Upper lobe of left lung (tissue), 6 donors: Measurements from ENCODE around the gene RNASET2. TPM values are rescaled to one million over a fixed set of nuclear protein-coding genes. Genes with fewer than 3 reads are reported as not detected.
"Not testable (repeated sequence)": the region's sequence is repeated elsewhere in the genome, so short reads cannot be mapped to it uniquely, and the experiment has no call there.

Experiments used
- ATAC-seq, 2 donors: fragments of 200-7000 bp; cut with Tn5 transposase; one replicate each; pipeline ENCODE4 v1.9.1; 2022; ENCODE audit warnings: mild to moderate bottlenecking in 2 of 2, moderate library complexity in 2 of 2; ENCODE audit not compliant: low FRiP score in 2 of 2
- DNase-seq, 2 donors: peaks; one replicate each; pipeline ENCODE4 v3.0.0-alpha.2; 2019 to 2020
- H3K27ac ChIP-seq, 4 donors: fragments of 200-600 bp; sonication (generic); one replicate each; pipeline ENCODE4 v1.5.1; 2016 to 2019
- H3K27me3 ChIP-seq, 4 donors: fragments of 200-600 bp; sonication (generic); one replicate each; pipeline ENCODE4 v1.5.1; 2017 to 2019
- H3K36me3 ChIP-seq, 4 donors: fragments of 200-600 bp; sonication (generic); one replicate each; pipeline ENCODE4 v1.5.1; 2016 to 2019
- H3K4me1 ChIP-seq, 4 donors: fragments of 200-600 bp; sonication (generic); one replicate each; pipeline ENCODE4 v1.5.1; 2018 to 2019
- H3K4me3 ChIP-seq, 4 donors: fragments of 200-600 bp; sonication (generic); one replicate each; pipeline ENCODE4 v1.5.1; 2017 to 2019; ENCODE audit warnings: mild to moderate bottlenecking in 2 of 4, moderate library complexity in 1 of 4
- H3K9me3 ChIP-seq, 4 donors: fragments of 200-600 bp; sonication (generic); one replicate each; pipeline ENCODE4 v1.5.1; 2018 to 2019
- EP300 ChIP-seq, 4 donors: sonication (generic); formaldehyde crosslinking; IDR thresholded peaks; one replicate each; pipeline ENCODE4 v1.5.1; 2017; ENCODE audit warnings: antibody characterized with exemption in 4 of 4, control low read depth in 2 of 4
- POLR2A ChIP-seq, 4 donors: fragments of 450-650 bp; IDR thresholded peaks; one replicate each; pipeline ENCODE4 v1.5.1; 2016 to 2017; ENCODE audit warnings: antibody characterized with exemption in 4 of 4, mild to moderate bottlenecking in 2 of 4
- POLR2AphosphoS5 ChIP-seq, 2 donors: sonication (generic); formaldehyde crosslinking; IDR thresholded peaks; one replicate each; pipeline ENCODE4 v1.5.1; 2017; ENCODE audit warnings: antibody characterized with exemption in 2 of 2
- WGBS, 2 donors: methylation state at CpG; one replicate each; pipeline ENCODE4 v1.1.5; 2017 to 2018; 5-methylcytosine and 5-hydroxymethylcytosine counted together
- total RNA-seq, 6 donors: library from RNA; depleted of rRNA in 4 of 6; stranded (reverse); fragments of >200 nt in 4 of 6; gene quantifications; one replicate each; pipeline versions ENCODE4 v1.1.0 to v1.2.1, GENCODE V29; 2016 to 2021
- TF ChIP-seq, protein P1 (sequence below), 6 experiments: fragments of 450-650 bp in 4 of 6; fragments of 200-600 bp in 2 of 6; sonication (generic) in 2 of 6; IDR thresholded peaks; one replicate each; pipeline ENCODE4 v1.5.1; 2016 to 2019; ENCODE audit warnings: antibody characterized with exemption in 6 of 6
- donor health status: DM: no; HTN: no; CAD: no; lungs with moderate emphysema.
- donor health status: DM: no; HTN: yes; CAD: no; lungs with severe emphysema.

Gene RNASET2
- total RNA-seq, 6 donors from 2014 or later: 66.4 to 131 (median 94.8) TPM

DNA sequence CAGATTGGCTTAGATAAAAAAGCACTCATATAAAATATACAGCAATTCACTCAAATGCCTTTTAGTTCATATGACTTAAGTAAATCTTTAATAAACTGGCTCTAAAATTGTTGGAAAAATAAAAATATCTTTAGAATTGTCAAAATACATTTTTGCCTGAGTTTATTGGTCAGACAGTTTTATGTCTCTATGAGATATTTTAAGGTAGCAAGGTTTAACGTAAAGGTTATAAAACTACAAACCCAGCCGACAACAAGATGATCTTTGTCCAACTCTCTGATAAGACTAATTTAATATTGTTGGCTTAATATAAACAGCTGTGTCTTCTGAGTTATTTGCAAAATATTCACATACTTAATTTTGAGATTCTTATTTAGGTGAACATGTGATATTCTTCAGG is 39.5 kb downstream of the RNASET2 start:
- H3K9me3 ChIP-seq: peaks cover 0 to 3% (median 0%) of the 10 kb centered on the region in 4 donors
- H3K36me3 ChIP-seq: no peaks in the 10 kb centered on the region
- H3K27me3 ChIP-seq: no peaks in the 10 kb centered on the region
- WGBS, 2 donors: 95 to 96% methylated on average over 2 of the region's 2 CpGs
- no peak for DNase-seq
- H3K27ac ChIP-seq: no peak overlapping the region
- no peaks in the 10 kb centered on the region for H3K4me1 ChIP-seq
- H3K4me3 ChIP-seq: no peak overlapping the region
- ATAC-seq: no peak
- TF ChIP-seq EP300 (IDR thresholded peaks at IDR 0.05): no peak
- no peak for TF ChIP-seq POLR2A (IDR thresholded peaks at IDR 0.05)
- TF ChIP-seq POLR2AphosphoS5 (IDR thresholded peaks at IDR 0.05): no peak
- TF ChIP-seq, protein P1, sequence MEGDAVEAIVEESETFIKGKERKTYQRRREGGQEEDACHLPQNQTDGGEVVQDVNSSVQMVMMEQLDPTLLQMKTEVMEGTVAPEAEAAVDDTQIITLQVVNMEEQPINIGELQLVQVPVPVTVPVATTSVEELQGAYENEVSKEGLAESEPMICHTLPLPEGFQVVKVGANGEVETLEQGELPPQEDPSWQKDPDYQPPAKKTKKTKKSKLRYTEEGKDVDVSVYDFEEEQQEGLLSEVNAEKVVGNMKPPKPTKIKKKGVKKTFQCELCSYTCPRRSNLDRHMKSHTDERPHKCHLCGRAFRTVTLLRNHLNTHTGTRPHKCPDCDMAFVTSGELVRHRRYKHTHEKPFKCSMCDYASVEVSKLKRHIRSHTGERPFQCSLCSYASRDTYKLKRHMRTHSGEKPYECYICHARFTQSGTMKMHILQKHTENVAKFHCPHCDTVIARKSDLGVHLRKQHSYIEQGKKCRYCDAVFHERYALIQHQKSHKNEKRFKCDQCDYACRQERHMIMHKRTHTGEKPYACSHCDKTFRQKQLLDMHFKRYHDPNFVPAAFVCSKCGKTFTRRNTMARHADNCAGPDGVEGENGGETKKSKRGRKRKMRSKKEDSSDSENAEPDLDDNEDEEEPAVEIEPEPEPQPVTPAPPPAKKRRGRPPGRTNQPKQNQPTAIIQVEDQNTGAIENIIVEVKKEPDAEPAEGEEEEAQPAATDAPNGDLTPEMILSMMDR (IDR thresholded peaks at IDR 0.05): no peak

DNA sequence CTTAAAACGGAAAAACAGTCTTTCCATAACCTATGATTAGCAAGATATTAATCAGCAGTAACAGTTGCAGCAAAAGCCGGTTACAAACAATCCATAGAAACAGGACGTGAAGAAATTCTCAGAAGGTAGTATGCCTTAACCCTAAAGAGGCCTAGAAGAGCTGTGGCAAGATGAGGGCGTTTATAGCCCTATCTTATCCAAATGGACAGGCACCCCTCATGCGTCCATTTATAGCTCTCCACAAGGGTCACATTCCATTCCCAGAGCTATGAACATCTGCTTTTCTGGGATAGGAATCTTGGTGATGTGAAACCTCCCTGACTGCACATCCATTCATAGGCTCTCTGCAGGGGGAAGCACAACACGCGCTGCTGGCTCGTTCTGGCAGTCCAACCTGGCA is 40.9 kb downstream of the RNASET2 start:
- H3K27me3 ChIP-seq, H3K36me3 ChIP-seq, H3K9me3 ChIP-seq, H3K4me3 ChIP-seq, H3K27ac ChIP-seq, DNase-seq, H3K4me1 ChIP-seq, ATAC-seq: not testable (repeated sequence)
- 76 to 88% methylated on average over 8 of the region's 8 CpGs for WGBS, 2 donors

DNA sequence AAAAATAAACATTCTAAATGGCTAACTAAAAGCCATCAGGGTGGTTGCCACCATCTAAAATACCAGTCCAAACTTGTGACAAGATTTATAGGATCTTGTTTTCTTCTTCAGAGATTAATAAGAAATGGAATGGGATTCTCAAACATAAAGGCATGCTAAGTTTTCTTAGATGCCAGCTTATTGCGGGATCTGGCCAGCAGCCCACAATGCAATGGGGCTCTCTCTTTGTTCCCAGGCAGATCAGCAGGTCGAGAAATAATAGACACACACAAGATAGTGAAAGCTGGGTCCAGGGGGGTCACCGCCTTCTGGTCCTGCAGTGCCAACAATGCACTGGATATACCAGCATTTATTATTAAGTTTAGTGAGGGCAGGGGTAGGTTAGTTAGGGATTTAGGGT is 41.4 kb downstream of the RNASET2 start:
- not testable (repeated sequence) for ATAC-seq, H3K4me1 ChIP-seq, H3K36me3 ChIP-seq, H3K4me3 ChIP-seq, H3K27ac ChIP-seq, DNase-seq, H3K9me3 ChIP-seq, H3K27me3 ChIP-seq
- 81 to 90% methylated on average over 3 of the region's 3 CpGs for WGBS, 2 donors

DNA sequence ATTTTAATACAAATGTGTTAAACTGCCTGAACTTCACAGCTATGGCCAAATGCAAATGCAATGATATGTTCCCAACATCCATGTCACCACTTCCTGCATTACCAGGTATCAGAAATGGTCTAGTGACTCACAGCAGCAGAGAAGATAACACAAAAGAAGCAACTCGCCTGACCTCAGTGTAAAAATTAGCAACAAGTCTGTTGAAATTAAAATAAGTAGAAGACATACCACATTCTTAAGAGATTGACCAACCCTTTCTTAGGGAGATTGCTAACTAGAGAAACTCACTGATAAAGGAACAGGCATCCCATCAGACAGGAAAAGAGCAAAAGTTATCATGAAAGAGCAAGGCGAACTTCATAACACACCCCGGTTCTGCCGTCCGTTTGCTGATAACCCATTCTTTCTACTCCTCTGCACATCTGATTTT is 45.1 kb downstream of the RNASET2 start:
- Histone ChIP-seq H3K27me3 (no peaks in the 10 kb centered on the region), H3K9me3 (no peaks in the 10 kb centered on the region), H3K4me3 (no peak overlapping the region), H3K36me3 (no peaks in the 10 kb centered on the region), H3K27ac (no peak overlapping the region), H3K4me1 (no peaks in the 10 kb centered on the region)
- 80% methylated on average over 5 of the region's 5 CpGs for WGBS, 2 donors
- TF ChIP-seq EP300 (IDR thresholded peaks at IDR 0.05): no peak
- no peak for DNase-seq
- no peak for ATAC-seq

DNA sequence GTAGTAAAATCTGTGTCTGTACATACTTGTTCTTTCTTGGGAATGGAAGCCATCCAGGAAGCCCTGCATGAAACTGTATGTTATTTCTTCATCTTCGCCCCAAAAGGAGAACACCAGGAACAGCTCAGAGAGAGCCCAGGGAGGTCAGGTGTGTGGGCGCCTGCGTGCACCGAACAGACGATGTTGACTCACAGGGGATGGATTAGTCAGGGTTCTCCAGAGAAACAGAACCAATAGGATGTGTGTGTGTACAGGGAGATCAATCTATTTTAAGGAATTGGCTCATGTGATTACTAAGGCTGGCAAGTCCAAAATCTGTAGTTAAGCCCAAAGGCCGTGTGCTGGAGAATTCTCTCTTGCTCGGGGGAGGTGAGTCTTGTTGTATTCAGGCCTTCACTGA is 45.7 kb downstream of the RNASET2 start:
- no peak for ATAC-seq
- no peak overlapping the region for H3K4me3 ChIP-seq

DNA sequence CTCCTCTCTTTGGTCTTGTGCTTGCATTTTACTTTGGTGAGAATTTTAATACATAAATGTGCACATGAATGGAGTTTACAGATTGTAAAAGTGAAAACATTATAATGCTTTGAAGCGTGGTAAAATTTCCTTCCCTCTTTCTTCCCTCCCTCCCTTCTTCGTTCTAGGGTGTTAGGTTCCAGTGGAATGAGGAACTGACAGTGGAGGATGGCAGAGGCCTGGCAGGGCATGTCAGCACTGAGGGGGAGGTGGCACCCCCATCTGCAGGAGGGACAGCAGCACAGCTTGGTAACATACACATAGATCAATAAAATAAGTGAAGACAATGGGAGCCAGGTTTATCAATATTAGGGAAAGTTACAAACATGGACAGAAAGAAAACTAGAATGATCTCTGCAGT is 47.5 kb downstream of the RNASET2 start:
- Histone ChIP-seq H3K36me3 (no peaks in the 10 kb centered on the region), H3K4me1 (no peaks in the 10 kb centered on the region), H3K4me3 (no peak overlapping the region), H3K27me3 (no peaks in the 10 kb centered on the region), H3K9me3 (no peaks in the 10 kb centered on the region), H3K27ac (no peak overlapping the region)
- TF ChIP-seq EP300 (IDR thresholded peaks at IDR 0.05) (no peak), POLR2A (IDR thresholded peaks at IDR 0.05) (no peak)
- 49 to 66% methylated on average over 2 of the region's 2 CpGs for WGBS, 2 donors
- DNase-seq (no peak), ATAC-seq (no peak)

More for the DNA sequence above, 45.7 kb downstream of the RNASET2 start:
- TF ChIP-seq, protein P1 (IDR thresholded peaks at IDR 0.05): no peak
- TF ChIP-seq EP300 (IDR thresholded peaks at IDR 0.05): no peak
- TF ChIP-seq POLR2AphosphoS5 (IDR thresholded peaks at IDR 0.05): no peak
- TF ChIP-seq POLR2A (IDR thresholded peaks at IDR 0.05): no peak
- Histone ChIP-seq H3K27me3 (no peaks in the 10 kb centered on the region), H3K36me3 (no peaks in the 10 kb centered on the region), H3K9me3 (no peaks in the 10 kb centered on the region), H3K27ac (no peak overlapping the region), H3K4me1 (no peaks in the 10 kb centered on the region)
- no peak for DNase-seq
- WGBS, 2 donors: 91 to 95% methylated on average over 7 of the region's 7 CpGs

DNA sequence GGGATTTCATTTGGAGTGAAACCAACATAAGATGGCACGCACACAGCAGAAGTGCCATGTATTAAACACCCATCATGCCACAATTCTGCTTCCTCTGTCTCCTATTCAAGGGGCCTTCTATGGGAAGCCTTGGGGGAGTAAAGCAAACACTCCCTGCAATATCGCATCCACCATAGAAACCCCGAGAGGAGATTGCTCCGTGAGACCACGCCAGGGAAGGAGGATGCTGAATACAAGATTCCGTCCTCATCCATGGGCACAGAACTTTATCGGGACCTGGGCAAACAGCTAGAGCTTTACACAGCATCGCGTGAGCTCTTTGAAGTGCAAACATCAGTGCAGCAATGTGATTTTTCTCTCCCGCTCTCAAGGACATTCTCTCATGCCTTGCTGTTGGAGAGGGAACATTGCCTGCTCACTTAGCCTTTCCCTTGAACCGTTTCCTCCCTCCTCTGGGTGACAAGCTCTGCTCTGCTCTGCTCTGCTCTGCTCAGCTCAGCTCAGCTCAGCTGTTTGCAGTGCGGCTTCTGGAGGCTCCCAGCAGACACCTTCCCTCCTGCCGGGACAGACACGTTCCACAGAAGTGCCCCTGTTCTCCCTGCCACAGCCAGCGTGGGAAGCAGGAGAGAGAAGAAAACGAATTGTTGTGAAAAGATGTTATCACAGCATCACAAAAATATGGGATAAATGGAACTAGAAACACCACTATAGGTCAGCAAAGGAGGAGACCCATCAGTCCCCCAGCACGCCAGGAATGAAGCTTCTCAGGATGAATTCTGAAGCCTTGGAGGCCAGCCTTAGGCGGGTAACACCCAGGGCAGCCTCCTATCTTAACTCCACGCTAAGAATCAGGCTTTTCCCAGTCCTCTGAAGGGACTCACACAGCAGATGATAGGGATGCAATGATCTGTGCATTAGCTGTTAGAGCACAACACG is 48.2 kb downstream of the RNASET2 start:
- WGBS, 2 donors: 68 to 74% methylated on average over 20 of the region's 20 CpGs
- Histone ChIP-seq H3K4me1 (no peaks in the 10 kb centered on the region), H3K36me3 (no peaks in the 10 kb centered on the region), H3K27ac (no peak overlapping the region), H3K9me3 (no peaks in the 10 kb centered on the region), H3K4me3 (no peak overlapping the region), H3K27me3 (no peaks in the 10 kb centered on the region)
- ATAC-seq (no peak), DNase-seq (no peak)
- no peak for TF ChIP-seq EP300 (IDR thresholded peaks at IDR 0.05)
- TF ChIP-seq, protein P1 (IDR thresholded peaks at IDR 0.05): no peak
- TF ChIP-seq POLR2A (IDR thresholded peaks at IDR 0.05): no peak
- no peak for TF ChIP-seq POLR2AphosphoS5 (IDR thresholded peaks at IDR 0.05)
